GM18502 (cell line): ENCODE data around the gene TTC31.
A peak's percentile ranks its signal among the peaks of the same experiment; 100 is the strongest.
"Not testable (repeated sequence)": the region's sequence is repeated elsewhere in the genome, so short reads cannot be mapped to it uniquely, and the experiment has no call there.

Experiments
- ATAC-seq: cut with Tn5 transposase; IDR thresholded peaks from one replicate; pipeline ENCODE4 v1.9.1; 2021; ENCODE audit warnings: mild to moderate bottlenecking; ENCODE audit not compliant: unreplicated experiment, poor library complexity

The TTC31 gene

DNA sequence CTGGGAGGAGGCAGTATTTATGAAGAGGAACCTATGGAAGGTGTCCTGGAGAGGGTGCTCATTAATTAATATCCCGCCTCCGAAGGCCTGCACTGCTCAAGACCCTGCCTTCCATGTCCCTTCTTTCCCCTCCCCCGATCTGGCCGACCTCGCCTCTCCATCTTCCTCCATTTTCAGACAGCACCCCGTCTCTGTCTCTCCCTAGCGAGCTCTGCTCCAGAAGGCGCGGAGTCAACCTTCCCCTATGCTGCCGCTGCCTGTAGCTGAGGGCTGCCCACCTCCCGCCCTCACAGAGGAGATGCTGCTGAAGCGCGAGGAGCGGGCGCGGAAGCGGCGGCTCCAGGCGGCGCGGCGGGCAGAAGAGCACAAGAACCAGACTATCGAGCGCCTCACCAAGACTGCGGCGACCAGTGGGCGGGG lies 25.7 kb upstream of the TTC31 start:
- ATAC-seq, result no peak

DNA sequence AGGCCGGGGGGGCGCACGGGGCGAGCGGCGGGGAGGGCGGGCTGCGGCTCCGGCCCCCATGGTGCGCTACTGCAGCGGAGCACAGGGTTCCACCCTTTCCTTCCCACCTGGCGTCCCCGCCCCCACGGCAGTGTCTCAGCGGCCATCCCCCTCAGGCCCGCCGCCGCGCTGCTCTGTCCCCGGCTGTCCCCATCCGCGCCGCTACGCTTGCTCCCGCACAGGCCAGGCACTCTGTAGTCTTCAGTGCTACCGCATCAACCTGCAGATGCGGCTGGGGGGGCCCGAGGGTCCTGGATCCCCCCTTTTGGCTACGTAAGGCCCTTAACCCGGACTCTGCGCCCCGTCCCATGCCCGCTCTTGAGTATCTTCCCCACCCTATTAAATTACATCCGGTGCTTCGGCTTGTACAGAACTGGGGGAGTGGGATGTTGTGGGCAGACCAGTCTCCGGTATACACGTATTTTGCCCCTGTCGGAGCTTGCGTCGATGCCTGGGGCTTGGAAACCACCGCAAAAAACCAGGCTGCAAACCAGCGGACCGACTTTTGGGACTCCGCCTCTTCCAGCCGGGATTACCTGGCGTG lies 25.2 kb upstream of the TTC31 start:
- peak; percentile 37 for ATAC-seq

DNA sequence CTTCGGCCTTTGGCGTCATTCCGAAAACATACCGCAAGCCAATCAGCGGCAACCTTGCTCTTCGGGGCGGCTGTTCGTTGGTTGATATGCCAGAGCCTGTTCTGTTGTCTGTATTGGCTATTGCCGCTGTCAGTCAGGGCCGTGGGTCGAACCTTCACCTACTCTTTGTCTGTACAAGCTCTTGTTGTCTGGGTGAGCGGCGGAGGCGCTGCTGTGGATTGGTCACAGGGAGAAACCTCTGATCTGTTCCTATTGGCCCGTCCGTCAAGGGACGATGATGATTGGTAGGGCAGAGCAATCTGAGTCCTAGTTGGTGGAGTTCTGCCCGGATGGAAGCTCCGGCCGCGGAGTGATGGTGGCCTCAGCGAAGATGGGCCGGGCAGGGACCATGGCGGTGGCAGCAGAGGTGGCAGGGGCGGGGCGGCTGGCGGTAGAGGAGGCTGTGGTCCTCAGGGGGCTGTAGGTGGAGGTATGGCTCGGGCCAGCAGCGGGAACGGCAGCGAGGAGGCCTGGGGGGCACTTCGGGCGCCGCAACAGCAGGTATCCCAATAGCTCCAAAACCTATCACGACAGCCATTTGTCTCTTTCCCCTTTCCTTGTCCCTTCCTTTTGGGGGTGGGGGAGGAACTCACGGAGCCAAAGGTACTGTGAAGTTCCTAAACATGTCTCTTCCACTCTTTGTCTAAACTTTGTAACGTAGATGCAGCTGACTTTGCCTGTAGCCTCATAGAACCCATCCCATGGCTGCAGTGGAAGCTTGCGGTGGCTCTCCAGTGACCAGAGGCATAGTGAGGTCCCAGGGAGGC lies 24.5 kb upstream of the TTC31 start, which contains the start of gene WBP1:
WBP1 (plus strand) TSS at position 307 of the 806 bp plus-strand sequence; CDS start at position 472, 165 bp downstream.
- ATAC-seq, result peak; percentile 82

DNA sequence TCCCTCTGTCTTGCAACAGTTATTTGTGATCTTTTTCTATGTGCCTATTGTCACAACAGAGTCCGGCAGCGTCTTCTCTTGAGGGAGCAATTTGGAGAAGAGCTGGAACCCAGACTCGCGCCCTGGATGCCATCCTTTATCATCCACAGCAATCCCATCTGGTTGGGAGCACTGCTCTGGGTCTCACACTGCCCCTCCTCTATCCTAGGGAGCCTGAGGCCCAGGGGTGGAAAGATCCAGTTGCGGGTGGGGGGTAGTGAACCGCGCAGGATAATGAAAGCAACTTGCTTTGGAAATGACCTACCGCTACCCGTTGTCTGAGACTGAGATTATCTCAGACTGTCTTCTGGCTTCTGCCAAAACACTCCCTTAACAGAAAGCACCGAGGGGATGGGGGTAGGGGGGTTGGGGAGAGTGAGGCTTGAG lies 23.9 kb upstream of the TTC31 start:
- ATAC-seq, result no peak

DNA sequence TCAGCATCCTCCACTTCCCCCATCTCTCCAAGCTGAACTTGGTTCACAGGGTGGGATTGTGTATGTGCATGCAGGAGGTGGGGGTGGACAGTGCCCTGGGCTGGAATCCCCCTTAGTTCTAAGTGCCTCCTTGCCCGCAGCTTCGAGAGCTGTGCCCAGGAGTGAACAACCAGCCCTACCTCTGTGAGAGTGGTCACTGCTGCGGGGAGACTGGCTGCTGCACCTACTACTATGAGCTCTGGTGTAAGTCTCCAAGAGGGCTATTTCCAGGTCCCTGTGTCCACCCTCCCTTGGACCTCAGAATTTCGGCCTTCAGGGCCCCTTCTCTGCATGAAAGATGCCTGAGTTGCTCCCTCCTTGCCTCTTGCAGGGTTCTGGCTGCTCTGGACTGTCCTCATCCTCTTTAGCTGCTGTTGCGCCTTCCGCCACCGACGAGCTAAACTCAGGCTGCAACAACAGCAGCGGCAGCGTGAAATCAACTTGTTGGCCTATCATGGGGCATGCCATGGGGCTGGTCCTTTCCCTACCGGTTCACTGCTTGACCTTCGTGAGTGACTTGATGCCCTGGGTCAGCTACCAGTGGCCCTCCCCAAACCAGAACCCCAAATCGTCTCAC lies 23.3 kb upstream of the TTC31 start:
- ATAC-seq, result not testable (repeated sequence)

DNA sequence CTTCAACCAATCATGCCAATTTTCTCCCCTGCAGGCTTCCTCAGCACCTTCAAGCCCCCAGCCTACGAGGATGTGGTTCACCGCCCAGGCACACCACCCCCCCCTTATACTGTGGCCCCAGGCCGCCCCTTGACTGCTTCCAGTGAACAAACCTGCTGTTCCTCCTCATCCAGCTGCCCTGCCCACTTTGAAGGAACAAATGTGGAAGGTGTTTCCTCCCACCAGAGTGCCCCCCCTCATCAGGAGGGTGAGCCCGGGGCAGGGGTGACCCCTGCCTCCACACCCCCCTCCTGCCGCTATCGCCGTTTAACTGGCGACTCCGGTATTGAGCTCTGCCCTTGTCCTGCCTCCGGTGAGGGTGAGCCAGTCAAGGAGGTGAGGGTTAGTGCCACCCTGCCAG lies 22.7 kb upstream of the TTC31 start:
- ATAC-seq, result not testable (repeated sequence)

DNA sequence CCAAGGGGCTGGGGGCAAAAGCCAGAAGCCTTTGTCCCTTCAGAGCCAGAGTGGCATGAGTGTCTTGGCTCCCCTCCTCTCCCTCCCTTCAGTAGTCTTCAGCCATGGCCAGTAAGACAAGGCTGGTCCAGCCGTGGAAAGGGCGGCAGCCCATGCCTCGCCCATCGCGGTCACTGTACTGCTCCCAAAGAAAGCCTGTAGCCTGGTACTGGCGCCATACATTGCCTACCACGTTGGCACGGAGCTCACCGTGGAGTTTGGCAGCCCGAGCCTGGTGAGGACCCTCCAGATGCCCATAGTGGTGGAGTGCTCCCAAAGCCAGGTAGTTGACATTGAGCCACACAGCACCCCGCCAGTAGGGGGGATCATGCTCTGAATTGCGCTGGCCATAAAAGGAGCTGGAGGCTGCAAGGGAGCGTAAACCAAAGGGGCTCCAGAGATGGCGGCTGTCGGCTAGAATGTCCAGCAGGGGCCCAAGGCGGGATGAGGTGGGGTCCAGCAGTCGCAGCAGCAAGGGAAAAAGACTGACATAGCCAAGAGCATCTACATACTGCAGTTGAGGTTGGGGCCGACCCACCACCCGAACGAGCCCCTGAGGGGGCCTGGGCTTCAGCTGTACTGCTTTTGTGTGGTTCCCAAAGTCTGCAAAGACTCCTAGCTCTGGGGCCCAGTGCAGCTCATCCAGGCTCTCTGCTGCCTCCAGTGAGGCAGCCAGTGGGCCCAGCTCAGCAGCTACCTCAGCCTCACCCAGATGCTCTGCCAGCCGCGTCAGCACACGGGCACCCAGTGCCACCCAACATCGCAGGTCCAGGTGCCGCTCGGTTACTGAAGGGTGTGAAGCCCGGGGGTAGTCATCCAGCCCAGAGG lies 21.5 kb upstream of the TTC31 start:
- ATAC-seq, result no peak

DNA sequence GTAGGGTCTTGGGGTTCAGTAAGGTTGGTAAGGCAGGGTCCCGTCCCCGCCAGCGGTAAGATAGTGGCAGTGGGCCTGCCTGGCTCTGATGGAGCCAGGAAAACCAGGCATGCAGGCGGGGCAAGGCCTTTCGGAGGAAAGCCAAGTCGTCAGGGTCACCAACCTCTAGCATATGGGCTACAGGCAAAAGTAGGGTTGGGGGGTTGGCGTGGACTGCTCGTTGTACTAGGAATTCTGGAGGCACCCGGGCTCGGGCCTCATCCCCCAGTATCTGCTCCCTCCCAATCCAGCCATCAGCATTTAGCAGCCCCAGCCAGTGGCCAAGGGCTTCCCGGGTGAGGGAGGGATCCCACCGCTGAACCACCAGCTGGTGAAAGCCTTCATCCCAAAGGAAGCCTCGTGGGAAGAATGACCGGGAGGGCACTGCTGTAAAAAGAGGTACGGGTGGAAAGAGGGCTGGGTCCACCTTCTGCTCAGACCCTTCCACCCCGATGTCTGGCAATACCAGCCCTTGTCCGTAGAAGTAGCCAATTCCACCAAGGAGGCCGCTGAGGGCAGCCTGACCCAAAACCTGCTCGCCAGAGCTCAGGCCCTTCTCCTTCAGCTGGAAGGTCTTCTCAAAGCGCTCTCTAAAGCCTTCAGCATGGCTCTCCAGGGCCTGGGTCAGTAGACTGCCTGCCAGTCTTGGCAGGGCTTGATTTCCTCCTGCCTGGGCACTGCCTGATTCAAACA lies 20.7 kb upstream of the TTC31 start:
- no peak for ATAC-seq

DNA sequence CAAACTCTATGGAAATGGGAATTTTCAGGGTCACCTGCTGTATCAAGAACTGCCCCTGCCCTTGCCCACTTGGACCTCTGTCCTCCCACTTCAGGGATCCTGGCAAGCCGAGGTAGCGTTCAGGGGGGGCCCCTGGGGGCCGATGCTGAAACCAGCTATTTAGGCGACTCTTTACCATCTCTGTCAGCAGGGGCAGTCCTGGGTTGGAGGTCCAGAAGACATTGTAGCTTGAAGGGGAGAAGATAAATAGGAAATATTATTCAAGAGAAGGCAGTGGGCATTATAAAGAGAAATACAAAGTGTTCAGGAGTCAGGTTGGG lies 20.1 kb upstream of the TTC31 start:
- ATAC-seq, result no peak

DNA sequence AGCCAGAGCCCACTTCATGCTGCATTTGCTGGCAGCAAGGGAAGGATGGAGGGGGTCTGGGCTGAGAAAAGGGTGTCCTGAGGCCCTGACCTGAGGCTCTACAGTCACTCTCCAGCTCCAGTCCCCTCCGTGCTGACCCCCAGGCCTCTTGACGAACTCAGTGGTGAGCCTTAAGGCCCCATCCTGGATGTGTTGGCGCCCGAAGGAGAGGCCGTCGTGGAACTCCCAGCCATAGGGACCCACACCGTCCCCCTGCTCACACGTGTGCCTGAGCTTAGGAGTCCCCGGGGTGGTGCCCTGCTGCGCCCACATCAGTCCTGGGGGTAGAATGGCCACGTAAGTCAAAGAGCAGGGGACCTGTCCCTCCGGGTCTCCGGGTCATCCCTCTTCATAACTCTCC lies 18.5 kb upstream of the TTC31 start:
- ATAC-seq, result no peak

DNA sequence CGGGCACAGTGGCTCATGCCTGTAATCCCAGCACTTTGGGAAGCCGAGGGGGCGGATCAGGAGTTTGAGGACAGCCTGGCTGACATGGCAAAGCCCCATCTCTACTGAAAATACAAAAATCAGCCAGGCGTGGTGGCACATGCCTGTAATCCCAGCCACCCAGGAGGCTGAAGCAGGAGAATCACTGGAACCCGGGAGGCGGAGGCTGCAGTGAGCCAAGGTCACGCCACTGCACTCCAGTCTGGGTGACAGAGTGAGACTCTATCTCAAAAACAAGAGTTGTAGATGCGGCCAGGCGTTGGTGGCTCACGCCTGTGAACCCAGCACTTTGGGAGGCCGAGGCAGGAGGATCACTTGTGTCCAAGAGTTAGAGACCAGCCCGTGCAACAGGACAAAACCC lies 12.1 kb upstream of the TTC31 start:
- not testable (repeated sequence) for ATAC-seq

DNA sequence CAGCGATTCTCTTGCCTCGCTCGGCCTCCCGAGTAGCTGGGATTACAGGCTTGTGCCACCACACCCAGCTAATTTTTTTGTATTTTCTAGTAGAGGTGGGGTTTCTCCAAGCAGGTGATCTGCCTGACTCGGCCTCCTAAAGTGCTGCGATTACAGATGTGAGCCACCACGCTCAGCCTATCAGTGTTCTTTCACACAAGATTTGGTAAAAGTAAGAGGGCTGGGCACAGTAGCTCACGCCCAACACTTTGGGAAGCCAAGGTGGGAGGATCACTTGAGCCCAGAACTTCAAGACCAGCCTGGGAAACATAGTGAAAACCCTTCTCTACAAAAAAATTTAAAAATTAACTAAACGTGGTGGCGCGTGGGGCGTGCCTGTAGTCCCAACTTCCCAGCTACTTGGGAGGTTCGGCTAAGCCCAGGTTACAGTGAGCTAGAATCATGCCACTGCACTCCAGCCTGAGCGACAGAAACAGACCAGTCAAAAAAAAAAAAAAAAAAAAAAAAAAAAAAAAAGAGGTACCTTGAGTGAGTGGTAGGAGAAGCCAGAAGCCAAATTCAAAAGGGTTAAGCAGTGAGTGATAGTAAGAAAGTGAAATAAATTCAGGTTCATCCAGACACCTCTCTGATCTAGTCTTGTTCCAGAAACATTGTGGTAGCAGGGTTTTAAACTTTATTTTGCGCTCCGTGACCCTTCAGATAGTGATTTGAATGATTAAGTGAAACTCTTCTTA lies 11.4 kb upstream of the TTC31 start:
- ATAC-seq, result no peak

DNA sequence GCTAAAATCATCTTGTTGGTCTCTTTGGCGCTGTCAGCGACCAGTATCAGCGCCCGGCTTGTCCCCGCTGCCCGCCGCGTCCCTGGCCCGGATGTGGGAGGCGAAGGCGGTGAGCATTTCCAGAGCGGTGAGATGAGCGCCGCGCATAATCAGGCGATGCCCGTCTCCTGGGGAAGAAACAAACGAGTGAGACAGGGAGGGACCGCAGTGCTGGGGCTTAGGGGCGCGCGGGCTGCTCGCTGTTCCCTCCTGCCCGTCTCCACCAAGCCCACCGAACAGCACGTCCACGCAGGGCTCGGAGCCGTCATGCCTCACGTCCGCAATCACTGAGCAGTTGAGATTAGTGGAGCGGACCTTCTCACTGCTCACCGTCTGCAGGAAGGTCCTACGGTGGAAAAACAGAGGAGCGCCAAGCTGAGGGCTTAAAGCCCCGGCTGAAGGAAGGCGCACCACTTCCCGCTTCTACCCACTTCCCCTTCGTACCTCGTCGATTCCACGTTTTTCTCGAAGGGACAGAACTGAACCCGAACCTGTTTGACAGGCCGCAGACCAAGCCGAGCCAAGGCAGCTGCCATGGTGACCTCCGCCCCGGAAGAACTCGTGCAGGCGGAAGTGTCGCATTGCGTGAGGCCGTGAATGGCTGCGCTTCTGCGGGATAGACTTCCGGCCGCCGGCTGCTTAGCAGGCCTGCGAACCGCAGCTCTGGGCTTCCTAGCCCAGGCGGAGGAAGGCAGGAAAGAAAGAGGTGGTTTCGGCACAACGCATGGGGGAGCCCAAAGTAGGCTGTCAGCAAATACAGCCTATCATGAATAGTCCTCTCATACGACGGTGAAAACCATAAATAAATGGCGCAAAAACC lies 10.6 kb upstream of the TTC31 start, which contains the start of gene MRPL53:
MRPL53 (minus strand) TSS at position 595 of the 859 bp plus-strand sequence; CDS start at position 575, 20 bp downstream.
- ATAC-seq, result peak; percentile 89

DNA sequence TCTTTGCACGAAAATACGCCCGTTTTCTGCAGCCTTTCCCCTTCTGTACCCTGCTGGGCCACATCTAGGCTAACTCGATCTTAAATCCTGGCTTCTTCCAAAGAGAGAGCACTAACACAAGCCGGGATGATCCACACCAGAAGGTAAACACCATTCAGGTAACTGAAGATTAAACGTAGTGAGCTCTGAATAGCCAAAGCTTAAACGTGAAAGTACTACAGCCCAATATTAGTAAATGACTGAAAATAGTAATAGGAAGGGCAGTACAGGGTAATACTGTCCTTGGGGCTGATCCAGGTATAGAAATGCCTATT lies 10.0 kb upstream of the TTC31 start:
- ATAC-seq, result no peak

DNA sequence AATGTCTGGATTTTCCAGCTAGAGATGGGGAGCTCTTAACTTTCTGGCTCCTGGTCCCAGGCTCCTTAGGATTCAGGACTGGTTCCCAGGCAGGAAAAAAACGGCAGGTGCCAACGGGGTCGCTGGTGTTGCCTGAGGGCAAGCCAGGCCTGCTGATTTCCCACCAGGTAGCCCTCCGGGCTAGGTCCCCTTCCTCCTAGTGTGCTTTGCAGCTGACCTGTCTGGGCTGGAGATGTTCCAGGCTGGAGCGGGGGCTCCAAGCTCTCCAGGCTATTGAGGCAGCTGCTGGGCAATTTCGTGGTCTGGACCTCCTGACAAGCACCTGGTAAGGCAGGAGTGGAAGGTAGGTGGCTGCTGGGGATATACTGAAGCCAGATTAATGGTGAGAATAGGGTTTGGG lies 8.4 kb upstream of the TTC31 start:
- no peak for ATAC-seq

DNA sequence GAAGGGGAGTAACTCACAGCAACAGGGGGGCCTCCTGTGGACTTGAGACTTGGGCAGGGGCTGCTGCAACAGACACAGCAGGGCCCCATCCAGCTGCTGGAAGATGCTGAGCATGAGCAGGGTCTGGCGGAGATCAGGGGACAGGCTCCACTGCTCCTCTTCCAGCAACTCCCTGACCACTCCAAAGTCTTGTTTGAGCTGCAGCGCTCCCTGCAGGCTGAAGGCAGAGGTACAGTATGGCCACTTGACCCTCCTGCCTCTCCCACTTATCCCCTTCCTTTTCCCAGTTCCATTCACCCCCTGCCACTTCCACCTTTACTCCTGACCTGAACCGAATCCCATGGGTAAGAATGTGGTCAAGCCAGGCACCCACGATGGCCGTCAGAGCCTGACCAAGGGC lies 8.0 kb upstream of the TTC31 start:
- no peak for ATAC-seq

DNA sequence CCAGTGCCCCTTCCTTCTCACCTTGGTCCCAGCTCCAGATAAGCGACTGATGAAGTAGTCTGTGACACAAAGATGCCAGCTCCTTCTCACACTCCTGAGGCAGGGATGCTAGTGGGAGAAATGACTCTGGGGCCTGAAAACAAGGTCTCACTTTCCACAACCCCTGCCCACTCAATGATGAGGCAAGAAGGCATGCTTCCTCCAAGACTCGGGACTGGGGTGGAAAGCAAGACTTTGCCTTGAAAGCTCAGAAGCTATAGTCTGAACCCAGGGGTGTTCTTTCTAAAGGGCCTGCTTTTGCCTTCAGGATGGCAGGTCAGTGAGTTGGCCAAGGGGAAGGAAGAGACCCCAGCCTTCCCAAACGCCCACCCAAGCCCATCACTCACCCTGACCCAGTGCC lies 1.4 kb upstream of the TTC31 start:
- no peak for ATAC-seq

DNA sequence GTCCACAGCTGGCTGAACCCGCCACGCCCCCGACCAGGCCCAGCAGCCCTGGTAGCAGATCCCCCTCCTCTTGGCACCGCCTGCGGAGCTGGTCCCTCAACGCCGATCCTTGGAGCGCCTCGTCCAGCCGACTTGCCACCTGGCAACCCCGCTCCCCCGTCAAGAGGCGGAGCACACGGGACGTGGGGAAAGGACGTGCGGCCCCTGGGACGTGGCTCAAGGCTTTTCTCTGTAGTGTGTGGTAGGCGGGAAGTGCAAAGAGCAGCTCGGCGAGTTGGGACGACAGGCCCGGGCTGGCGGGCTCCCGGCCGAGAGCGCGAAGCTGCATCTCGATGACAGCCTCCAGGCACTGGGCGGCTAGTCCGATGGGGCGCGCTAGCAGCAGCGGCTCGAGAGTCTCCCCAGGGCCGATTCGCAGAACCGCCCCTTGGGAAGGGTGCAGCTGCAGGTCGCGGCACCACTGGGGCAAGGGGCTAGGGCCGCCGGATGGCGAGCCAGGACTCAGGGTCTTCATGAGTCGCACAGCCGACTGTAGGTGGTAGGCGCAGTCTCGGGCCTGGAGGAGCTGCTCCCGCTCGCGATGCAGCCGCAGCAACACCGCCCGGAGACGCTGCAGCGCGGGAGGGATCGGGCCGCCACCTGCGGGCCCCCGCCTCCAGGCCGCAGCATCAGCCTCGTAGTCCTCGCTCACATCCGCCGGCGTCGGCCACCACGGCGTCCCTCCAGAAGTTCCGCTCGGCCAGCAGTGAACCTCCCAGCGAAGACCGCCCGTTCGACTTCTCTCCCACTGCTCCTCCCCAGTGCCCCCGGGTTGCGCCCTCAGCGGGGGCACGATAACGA lies 700 bp upstream of the TTC31 start:
- peak; percentile 42 for ATAC-seq
